Measurements from ENCODE around the gene ADGRG6.

Gene ADGRG6

DNA sequence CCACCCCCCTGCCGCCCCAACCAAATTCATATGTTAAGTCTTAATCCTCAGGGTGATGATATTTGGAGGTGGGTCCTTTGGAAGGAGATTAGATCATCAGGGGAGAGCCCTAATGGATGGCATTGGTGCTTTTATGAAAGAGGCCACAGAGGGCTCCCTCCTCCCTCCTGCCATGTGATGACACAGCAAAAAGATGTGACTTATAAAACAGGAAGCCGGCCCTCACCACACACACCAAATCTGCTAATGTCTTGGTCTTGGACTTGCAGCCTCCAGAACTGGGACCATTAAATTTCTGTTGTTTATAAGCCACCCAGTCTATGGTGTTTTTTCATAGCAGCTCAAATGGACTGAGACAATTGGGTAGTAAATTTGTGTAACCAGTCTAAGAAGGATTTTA lies 176.3 kb downstream of the ADGRG6 start:
- Histone ChIP-seq H3K9me2 (ENCODE audit: low read depth, low read length) (no peaks in the 10 kb centered on the region), H3K79me2 (ENCODE audit: insufficient read depth, low read length) (no peaks in the 10 kb centered on the region), H3K4me3 (ENCODE audit: low read depth, low read length, poor library complexity, severe bottlenecking) (no peak overlapping the region), H4K20me1 (ENCODE audit: insufficient read depth, low read length) (no peaks in the 10 kb centered on the region), H3K4me1 (ENCODE audit: insufficient read depth, low read length, severe bottlenecking) (no peaks in the 10 kb centered on the region), H3F3A (ENCODE audit: insufficient read depth, low read length) (no peaks in the 10 kb centered on the region), H3K27ac (ENCODE audit: low read depth, low read length, poor library complexity, severe bottlenecking) (no peak overlapping the region), H3K9ac (ENCODE audit: low read length) (no peak overlapping the region), H3K9me3 (ENCODE audit: low read length) (peaks cover 2% of the 10 kb centered on the region; the same call in 1 of the 2 replicates), H3K27me3 (ENCODE audit: insufficient read depth, low read length) (no peaks in the 10 kb centered on the region), H2AFZ (ENCODE audit: low read length) (peak overlapping the region; percentile 69; the same call in 1 of the 2 replicates), H3K4me2 (ENCODE audit: low read length) (no peak overlapping the region), H3K36me3 (ENCODE audit: insufficient read depth, low read length) (no peaks in the 10 kb centered on the region)
- TF ChIP-seq EZH2 (IDR thresholded peaks at IDR 0.05; ENCODE audit: borderline replicate concordance, low read length) (no peak), CTCF (IDR thresholded peaks at IDR 0.05; ENCODE audit: low read length) (no peak)

GRCh38 chr6:142481466-142481865 lies 179.7 kb downstream of the ADGRG6 start:
- Histone ChIP-seq H3K4me1 (ENCODE audit: insufficient read depth, low read length, severe bottlenecking) (no peaks in the 10 kb centered on the region), H3K27ac (ENCODE audit: low read depth, low read length, poor library complexity, severe bottlenecking) (no peak overlapping the region), H4K20me1 (ENCODE audit: insufficient read depth, low read length) (no peaks in the 10 kb centered on the region)

DNA sequence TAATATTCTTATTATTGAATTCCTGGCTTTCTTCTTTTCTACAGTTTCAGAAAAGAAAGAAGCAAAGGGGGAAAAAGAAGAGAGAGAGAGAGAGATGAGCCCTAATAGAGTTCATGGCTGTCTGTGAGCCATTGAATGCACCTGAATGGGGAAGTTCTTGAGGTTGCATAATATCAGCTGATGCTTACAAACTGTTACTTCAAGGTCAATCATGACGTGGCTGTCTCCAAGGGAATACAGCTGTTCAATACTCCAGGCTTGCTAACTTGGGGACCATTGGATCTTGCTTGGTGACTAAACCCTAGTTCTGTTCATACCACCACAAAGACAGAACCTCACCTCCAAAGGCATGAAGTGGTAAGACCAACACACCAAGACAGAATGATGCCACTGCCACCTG lies 180.4 kb downstream of the ADGRG6 start:
- no peaks in the 10 kb centered on the region for H3K4me1 ChIP-seq (ENCODE audit: insufficient read depth, low read length, severe bottlenecking)
- no peaks in the 10 kb centered on the region for H3K27me3 ChIP-seq (ENCODE audit: insufficient read depth, low read length)
- H4K20me1 ChIP-seq (ENCODE audit: insufficient read depth, low read length) = no peaks in the 10 kb centered on the region
- TF ChIP-seq CTCF (IDR thresholded peaks at IDR 0.05; ENCODE audit: low read length) (no peak), EZH2 (IDR thresholded peaks at IDR 0.05; ENCODE audit: borderline replicate concordance, low read length) (no peak)
- H3K4me2 ChIP-seq (ENCODE audit: low read length) = no peak overlapping the region
- no peak overlapping the region for H2AFZ ChIP-seq (ENCODE audit: low read length)
- H3K27ac ChIP-seq (ENCODE audit: low read depth, low read length, poor library complexity, severe bottlenecking) = no peak overlapping the region
- H3K9me2 ChIP-seq (ENCODE audit: low read depth, low read length) = no peaks in the 10 kb centered on the region
- H3K9ac ChIP-seq (ENCODE audit: low read length) = no peak overlapping the region
- no peaks in the 10 kb centered on the region for H3K79me2 ChIP-seq (ENCODE audit: insufficient read depth, low read length)
- peaks cover 2% of the 10 kb centered on the region; the same call in 1 of the 2 replicates for H3K9me3 ChIP-seq (ENCODE audit: low read length)
- H3F3A ChIP-seq (ENCODE audit: insufficient read depth, low read length) = no peaks in the 10 kb centered on the region
- no peaks in the 10 kb centered on the region for H3K36me3 ChIP-seq (ENCODE audit: insufficient read depth, low read length)
- no peak overlapping the region for H3K4me3 ChIP-seq (ENCODE audit: low read depth, low read length, poor library complexity, severe bottlenecking)

More at GRCh38 chr6:142481466-142481865, 179.7 kb downstream of the ADGRG6 start:
- Histone ChIP-seq H3K36me3 (ENCODE audit: insufficient read depth, low read length) (no peaks in the 10 kb centered on the region), H3K9me2 (ENCODE audit: low read depth, low read length) (no peaks in the 10 kb centered on the region), H3K9me3 (ENCODE audit: low read length) (peaks cover 2% of the 10 kb centered on the region; the same call in 1 of the 2 replicates), H3K27me3 (ENCODE audit: insufficient read depth, low read length) (no peaks in the 10 kb centered on the region), H3K9ac (ENCODE audit: low read length) (no peak overlapping the region), H3F3A (ENCODE audit: insufficient read depth, low read length) (no peaks in the 10 kb centered on the region), H2AFZ (ENCODE audit: low read length) (no peak overlapping the region), H3K4me3 (ENCODE audit: low read depth, low read length, poor library complexity, severe bottlenecking) (no peak overlapping the region), H3K4me2 (ENCODE audit: low read length) (no peak overlapping the region), H3K79me2 (ENCODE audit: insufficient read depth, low read length) (no peaks in the 10 kb centered on the region)
- TF ChIP-seq EZH2 (IDR thresholded peaks at IDR 0.05; ENCODE audit: borderline replicate concordance, low read length) = no peak
- no peak for TF ChIP-seq CTCF (IDR thresholded peaks at IDR 0.05; ENCODE audit: low read length)

All from OCI-LY1 (cell line).